Adrenal gland (tissue), 5 donors: ENCODE measurements around the gene HINT3.
"Not testable (repeated sequence)": the region's sequence is repeated elsewhere in the genome, so short reads cannot be mapped to it uniquely, and the experiment has no call there.

Experiments used
- CTCF ChIP-seq, 6 experiments: fragments of 450-650 bp in 4 of 6; fragments of 200-600 bp in 2 of 6; sonication (generic) in 1 of 6; IDR thresholded peaks; 1 replicate in 5 of 6; 2 replicates in 1 of 6; pipeline versions ENCODE4 v1.5.1 to v1.8.0; 2016 to 2021; ENCODE audit warnings: antibody characterized with exemption in 6 of 6, mild to moderate bottlenecking in 2 of 6, moderate library complexity in 1 of 6
- POLR2A ChIP-seq, 2 donors: fragments of 450-650 bp; IDR thresholded peaks; one replicate each; pipeline ENCODE4 v1.6.1; 2017; ENCODE audit warnings: antibody characterized with exemption in 2 of 2, mild to moderate bottlenecking in 2 of 2, moderate library complexity in 1 of 2
- donor health status: DM: no; HTN: no; CAD: no.

GRCh38 chr6:125911051-125911451 lies 45.5 kb upstream of the HINT3 start:
- not testable (repeated sequence) for TF ChIP-seq CTCF, POLR2A (IDR thresholded peaks at IDR 0.05)
